ENCODE results near the gene ZDHHC1. TPM values are rescaled to one million over a fixed set of nuclear protein-coding genes. Genes with fewer than 3 reads are reported as not detected.

The ZDHHC1 gene
- total RNA-seq, 1 experiment from 2014 or later = not detected

DNA sequence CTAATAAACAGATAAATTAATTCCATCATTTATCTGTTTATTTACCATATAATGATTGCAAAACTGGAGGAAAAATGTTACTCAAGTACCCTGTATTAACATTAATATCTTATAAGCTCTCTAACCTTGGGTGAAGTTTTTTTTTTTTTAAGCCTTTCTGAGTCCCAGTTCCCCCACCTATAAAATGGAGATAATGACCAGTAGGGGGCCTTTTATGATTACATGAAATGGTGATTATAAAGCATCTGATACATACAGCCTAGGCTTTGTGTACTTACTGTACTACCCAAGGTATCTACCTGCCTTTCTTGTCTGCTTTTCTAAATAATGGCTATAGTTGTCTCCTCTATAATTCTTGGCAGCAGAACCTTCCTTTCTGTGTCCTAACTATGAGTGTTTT, 67.1 kb downstream of the ZDHHC1 start:
- Histone ChIP-seq H4K20me1 (ENCODE audit: insufficient read depth, low read depth, low read length) (no peaks in the 10 kb centered on the region), H3K27me3 (ENCODE audit: low read length) (no peaks in the 10 kb centered on the region), H3K9me3 (ENCODE audit: low read length) (no peaks in the 10 kb centered on the region), H3K4me1 (ENCODE audit: low read length) (no peaks in the 10 kb centered on the region), H3K4me2 (ENCODE audit: low read depth, low read length, poor library complexity, severe bottlenecking) (no peak overlapping the region), H3K36me3 (ENCODE audit: insufficient read depth, low read length) (no peaks in the 10 kb centered on the region), H3K9me2 (replicated peaks; ENCODE audit: insufficient read depth, low read length) (no peaks in the 10 kb centered on the region), H3K79me2 (ENCODE audit: low read length) (no peaks in the 10 kb centered on the region), H3K9ac (ENCODE audit: low read length) (no peak overlapping the region), H3K4me3 (ENCODE audit: low read length) (no peak overlapping the region), H2AFZ (ENCODE audit: low read length) (no peak overlapping the region), H3K27ac (ENCODE audit: low read length) (no peak overlapping the region)
- peak; percentile 86 for DNase-seq

DNA sequence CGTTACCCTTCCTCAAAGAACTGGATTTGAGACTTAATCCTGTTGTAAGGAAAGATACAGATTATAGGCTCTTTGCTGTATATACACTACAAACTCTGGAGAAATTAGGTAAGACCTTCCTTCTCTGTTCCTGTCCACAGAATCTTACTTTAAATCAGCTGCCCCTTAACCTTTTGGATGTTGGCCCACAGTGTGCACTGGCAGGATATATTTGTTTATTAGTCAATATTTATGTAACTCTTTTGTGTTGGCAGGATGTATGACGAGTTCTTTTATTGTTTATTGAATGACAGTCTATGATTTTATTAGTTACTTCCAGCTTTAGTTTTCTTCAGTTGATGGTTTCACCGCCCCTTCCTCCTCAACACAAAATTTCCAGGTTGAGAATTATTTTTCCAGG, 69.9 kb downstream of the ZDHHC1 start:
- Histone ChIP-seq H3K9me3 (ENCODE audit: low read length) (no peaks in the 10 kb centered on the region), H3K36me3 (ENCODE audit: insufficient read depth, low read length) (no peaks in the 10 kb centered on the region), H3K9me2 (replicated peaks; ENCODE audit: insufficient read depth, low read length) (no peaks in the 10 kb centered on the region), H3K9ac (ENCODE audit: low read length) (no peak overlapping the region), H3K79me2 (ENCODE audit: low read length) (no peaks in the 10 kb centered on the region), H2AFZ (ENCODE audit: low read length) (no peak overlapping the region), H3K27ac (ENCODE audit: low read length) (no peak overlapping the region), H3K4me2 (ENCODE audit: low read depth, low read length, poor library complexity, severe bottlenecking) (no peak overlapping the region), H3K27me3 (ENCODE audit: low read length) (no peaks in the 10 kb centered on the region), H3K4me3 (ENCODE audit: low read length) (no peak overlapping the region), H3K4me1 (ENCODE audit: low read length) (no peaks in the 10 kb centered on the region), H4K20me1 (ENCODE audit: insufficient read depth, low read depth, low read length) (no peaks in the 10 kb centered on the region)
- DNase-seq = no peak

DNA sequence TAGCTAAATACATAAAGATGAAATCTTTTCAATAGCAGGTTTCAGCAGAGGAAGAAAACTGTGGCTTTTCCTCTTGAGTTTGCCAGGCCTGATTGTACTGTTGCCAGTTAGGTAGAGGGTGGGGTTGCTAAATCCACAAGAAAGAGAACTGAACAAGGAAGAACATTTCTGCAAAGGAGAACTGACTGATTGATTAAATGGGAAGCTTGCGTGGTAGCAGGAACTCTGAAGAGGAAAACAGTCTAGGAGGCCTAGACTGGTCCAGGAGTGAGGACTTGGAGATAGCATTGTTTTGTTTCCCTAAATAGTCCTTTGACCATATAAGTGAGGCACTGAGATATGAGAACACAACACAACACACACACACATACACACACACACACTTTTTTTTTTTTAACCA, 70.9 kb downstream of the ZDHHC1 start:
- H3K27me3 ChIP-seq (ENCODE audit: low read length) = no peaks in the 10 kb centered on the region
- no peak overlapping the region for H3K9ac ChIP-seq (ENCODE audit: low read length)
- no peaks in the 10 kb centered on the region for H3K9me3 ChIP-seq (ENCODE audit: low read length)
- H3K36me3 ChIP-seq (ENCODE audit: insufficient read depth, low read length) = no peaks in the 10 kb centered on the region
- H3K79me2 ChIP-seq (ENCODE audit: low read length) = no peaks in the 10 kb centered on the region
- no peaks in the 10 kb centered on the region for H3K4me1 ChIP-seq (ENCODE audit: low read length)
- no peak for DNase-seq
- H2AFZ ChIP-seq (ENCODE audit: low read length) = no peak overlapping the region
- no peak overlapping the region for H3K27ac ChIP-seq (ENCODE audit: low read length)
- no peaks in the 10 kb centered on the region for H4K20me1 ChIP-seq (ENCODE audit: insufficient read depth, low read depth, low read length)
- H3K4me2 ChIP-seq (ENCODE audit: low read depth, low read length, poor library complexity, severe bottlenecking) = no peak overlapping the region
- H3K9me2 ChIP-seq (replicated peaks; ENCODE audit: insufficient read depth, low read length) = no peaks in the 10 kb centered on the region
- H3K4me3 ChIP-seq (ENCODE audit: low read length) = no peak overlapping the region

Small RNA genes within 50 kb of the gene (small RNA-seq; reads per million reads assigned to genes)
- gene RNU1-123P = not detected

Other genes with a start within 250 kb of the ZDHHC1 start
- gene NOL3, start 245.9 kb downstream of the ZDHHC1 start, total RNA-seq (2014; rRNA removed; shearing (Covaris generic); ENCODE audit: low replicate concordance) = 0.15 and 1.8 TPM in 2 replicates
- gene MATCAP1, start 232.5 kb downstream of the ZDHHC1 start, total RNA-seq (2014; rRNA removed; shearing (Covaris generic); ENCODE audit: low replicate concordance) = 6.8 and 16.9 TPM in 2 replicates
- not detected in 2 replicates for gene EXOC3L1, start 226.3 kb downstream of the ZDHHC1 start, total RNA-seq (2014; rRNA removed; shearing (Covaris generic); ENCODE audit: low replicate concordance)
- 109 and 171 TPM in 2 replicates for gene E2F4, start 224.3 kb downstream of the ZDHHC1 start, total RNA-seq (2014; rRNA removed; shearing (Covaris generic); ENCODE audit: low replicate concordance)
- gene ELMO3, start 217.3 kb downstream of the ZDHHC1 start, total RNA-seq (2014; rRNA removed; shearing (Covaris generic); ENCODE audit: low replicate concordance) = 0.82 and 5.6 TPM in 2 replicates
- 19.5 and 38.9 TPM in 2 replicates for gene TMEM208, start 189.3 kb downstream of the ZDHHC1 start, total RNA-seq (2014; rRNA removed; shearing (Covaris generic); ENCODE audit: low replicate concordance)
- gene FHOD1, start 169.0 kb downstream of the ZDHHC1 start, total RNA-seq (2014; rRNA removed; shearing (Covaris generic); ENCODE audit: low replicate concordance) = 29.1 and 33.1 TPM in 2 replicates
- gene SLC9A5, start 167.5 kb downstream of the ZDHHC1 start, total RNA-seq (2014; rRNA removed; shearing (Covaris generic); ENCODE audit: low replicate concordance) = 4.9 and 6.1 TPM in 2 replicates
- gene PLEKHG4, start 136.9 kb downstream of the ZDHHC1 start, total RNA-seq (2014; rRNA removed; shearing (Covaris generic); ENCODE audit: low replicate concordance) = 0.36 and 0.86 TPM in 2 replicates
- gene KCTD19, start 89.7 kb downstream of the ZDHHC1 start, total RNA-seq (2014; rRNA removed; shearing (Covaris generic); ENCODE audit: low replicate concordance) = not detected in 2 replicates
- not detected in 2 replicates for gene LRRC36, start 89.7 kb downstream of the ZDHHC1 start, total RNA-seq (2014; rRNA removed; shearing (Covaris generic); ENCODE audit: low replicate concordance)
- gene TPPP3, start 23.0 kb downstream of the ZDHHC1 start, total RNA-seq (2014; rRNA removed; shearing (Covaris generic); ENCODE audit: low replicate concordance) = not detected in 2 replicates
- gene HSD11B2, start 14.6 kb upstream of the ZDHHC1 start, total RNA-seq (2014; rRNA removed; shearing (Covaris generic); ENCODE audit: low replicate concordance) = not detected in 2 replicates
- gene ATP6V0D1, start 64.7 kb upstream of the ZDHHC1 start, total RNA-seq (2014; rRNA removed; shearing (Covaris generic); ENCODE audit: low replicate concordance) = 63.8 and 83.4 TPM in 2 replicates
- gene AGRP, start 67.1 kb upstream of the ZDHHC1 start, total RNA-seq (2014; rRNA removed; shearing (Covaris generic); ENCODE audit: low replicate concordance) = not detected in 2 replicates
- gene RIPOR1, start 112.4 kb upstream of the ZDHHC1 start, total RNA-seq (2014; rRNA removed; shearing (Covaris generic); ENCODE audit: low replicate concordance) = 1.3 and 2.9 TPM in 2 replicates
- 29.5 and 36.0 TPM in 2 replicates for gene CTCF, start 146.0 kb upstream of the ZDHHC1 start, total RNA-seq (2014; rRNA removed; shearing (Covaris generic); ENCODE audit: low replicate concordance)
- 18.6 and 60.6 TPM in 2 replicates for gene CARMIL2, start 228.7 kb upstream of the ZDHHC1 start, total RNA-seq (2014; rRNA removed; shearing (Covaris generic); ENCODE audit: low replicate concordance)
- gene ACD, start 243.8 kb upstream of the ZDHHC1 start, total RNA-seq (2014; rRNA removed; shearing (Covaris generic); ENCODE audit: low replicate concordance) = 19.1 and 50.4 TPM in 2 replicates
- 13.6 and 16.3 TPM in 2 replicates for gene PARD6A, start 244.5 kb upstream of the ZDHHC1 start, total RNA-seq (2014; rRNA removed; shearing (Covaris generic); ENCODE audit: low replicate concordance)

Measured in Karpas-422 (cell line).